WTC11 (cell line): ENCODE data around the gene PSMG4.

ENCODE experiments used
- CTCF ChIP-seq: fragments of 200-600 bp; IDR thresholded peaks from 2 replicates; pipeline ENCODE4 v1.8.0; 2022; ENCODE audit warnings: antibody characterized with exemption
- ETV6 ChIP-seq: sonication (generic); formaldehyde crosslinking; IDR thresholded peaks from 2 replicates; pipeline ENCODE4 v1.8.1; 2022; ENCODE audit warnings: mild to moderate bottlenecking, missing genetic modification reagents
- JUN ChIP-seq: sonication (generic); formaldehyde crosslinking; IDR thresholded peaks from 2 replicates; pipeline ENCODE4 v1.8.0; 2023; ENCODE audit warnings: mild to moderate bottlenecking, missing genetic modification reagents
- NFE2L1 ChIP-seq: sonication (generic); formaldehyde crosslinking; IDR thresholded peaks from 2 replicates; pipeline ENCODE4 v1.8.1; 2023; ENCODE audit warnings: missing genetic modification reagents
- NR2C2 ChIP-seq: sonication (generic); formaldehyde crosslinking; IDR thresholded peaks from 2 replicates; pipeline ENCODE4 v1.8.0; 2022; ENCODE audit warnings: mild to moderate bottlenecking, missing genetic modification reagents
- TF ChIP-seq, protein P1 (sequence below): sonication (generic); formaldehyde crosslinking; IDR thresholded peaks from 2 replicates; pipeline ENCODE4 v1.8.1; 2023; ENCODE audit warnings: mild to moderate bottlenecking, missing genetic modification reagents, moderate library complexity

DNA sequence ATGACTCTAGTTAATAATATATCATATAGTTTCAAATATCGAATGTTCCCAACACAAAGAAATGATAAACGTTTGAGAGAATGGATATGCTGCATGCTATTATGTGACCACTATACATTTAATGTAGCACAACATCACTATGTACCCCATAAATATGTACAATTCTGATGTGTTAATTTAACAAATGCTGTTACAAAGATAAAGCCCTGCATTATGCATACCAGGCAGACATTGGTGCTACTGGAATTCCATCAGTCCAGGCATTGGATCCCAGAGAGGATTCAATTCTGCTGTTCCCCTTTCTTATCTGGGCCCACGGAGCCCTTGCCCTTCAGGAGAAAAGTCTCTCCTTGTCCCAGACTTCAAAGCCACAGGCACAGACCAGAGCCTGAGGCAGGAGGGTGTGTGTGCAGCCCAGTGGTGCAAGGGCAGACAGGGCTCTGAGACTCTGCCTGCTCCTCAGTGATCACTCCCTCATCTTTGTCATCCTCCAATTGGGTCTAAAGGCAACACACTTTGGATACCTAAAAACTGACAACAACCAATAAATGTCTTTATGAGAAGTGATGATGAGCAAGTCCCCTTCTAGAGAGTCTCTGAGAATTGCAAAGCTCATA, 45.2 kb downstream of the PSMG4 start:
- TF ChIP-seq CTCF (no peak), ETV6 (CRISPR knock-in tag) (no peak), NFE2L1 (CRISPR knock-in tag) (no peak), NR2C2 (CRISPR knock-in tag) (no peak), JUN (CRISPR knock-in tag) (no peak)
- TF ChIP-seq, protein P1, sequence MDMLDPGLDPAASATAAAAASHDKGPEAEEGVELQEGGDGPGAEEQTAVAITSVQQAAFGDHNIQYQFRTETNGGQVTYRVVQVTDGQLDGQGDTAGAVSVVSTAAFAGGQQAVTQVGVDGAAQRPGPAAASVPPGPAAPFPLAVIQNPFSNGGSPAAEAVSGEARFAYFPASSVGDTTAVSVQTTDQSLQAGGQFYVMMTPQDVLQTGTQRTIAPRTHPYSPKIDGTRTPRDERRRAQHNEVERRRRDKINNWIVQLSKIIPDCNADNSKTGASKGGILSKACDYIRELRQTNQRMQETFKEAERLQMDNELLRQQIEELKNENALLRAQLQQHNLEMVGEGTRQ (CRISPR knock-in tag) = no peak
